ENCODE measurements around the gene AMDHD2. TPM values are rescaled to one million over a fixed set of nuclear protein-coding genes. Genes with fewer than 3 reads are reported as not detected.

AMDHD2 gene
- total and polyA plus RNA-seq, 2 of the 13 experiments (the other 11 are each of a cell fraction or from before 2014, with no cell fraction given) = 33.5 to 39.1 TPM

- TF ChIP-seq ZBTB39 (CRISPR knock-in tag; IDR thresholded peaks at IDR 0.05) (no peak), PITX1 (CRISPR knock-in tag; IDR thresholded peaks at IDR 0.05) (0 out of 2 replicates have a peak, but pooled peaks have one; percentile 46), TRIM24 (CRISPR knock-in tag; IDR thresholded peaks at IDR 0.05) (no peak), CSRNP1 (CRISPR knock-in tag; IDR thresholded peaks at IDR 0.05) (no peak; the same call in 1 of the 2 replicates), ZNF703 (CRISPR knock-in tag; IDR thresholded peaks at IDR 0.05; ENCODE audit: borderline replicate concordance) (no peak), DZIP1 (CRISPR knock-in tag; IDR thresholded peaks at IDR 0.05) (no peak), HMGXB3 (CRISPR knock-in tag; IDR thresholded peaks at IDR 0.05; ENCODE audit: borderline replicate concordance) (no peak), ZNF513 (CRISPR knock-in tag; conservative IDR thresholded peaks at IDR 0.05) (no peak), RAD21 (CRISPR knock-in tag; IDR thresholded peaks at IDR 0.05) (peak; percentile 48; the same call in 1 of the 2 replicates), HNRNPUL1 (IDR thresholded peaks at IDR 0.05; ENCODE audit: low read depth, low read length) (peak; percentile 93), THYN1 (CRISPR knock-in tag; IDR thresholded peaks at IDR 0.05; ENCODE audit: borderline replicate concordance, low read depth) (0 out of 2 replicates have a peak, but pooled peaks have one; percentile 51), AHR (CRISPR knock-in tag; IDR thresholded peaks at IDR 0.05) (no peak), SP2 (CRISPR knock-in tag; IDR thresholded peaks at IDR 0.05) (peak; percentile 55; the same call in 1 of the 2 replicates)
These were observed 11.7 kb downstream of the AMDHD2 start (continued) for GRCh38 chr16:2531696-2532493.
